GM18502 (cell line): ENCODE data around the gene DOCK9.

Experiments used
- ATAC-seq: cut with Tn5 transposase; IDR thresholded peaks from one replicate; pipeline ENCODE4 v1.9.1; 2021; ENCODE audit warnings: mild to moderate bottlenecking; ENCODE audit not compliant: unreplicated experiment, poor library complexity

Gene DOCK9

DNA sequence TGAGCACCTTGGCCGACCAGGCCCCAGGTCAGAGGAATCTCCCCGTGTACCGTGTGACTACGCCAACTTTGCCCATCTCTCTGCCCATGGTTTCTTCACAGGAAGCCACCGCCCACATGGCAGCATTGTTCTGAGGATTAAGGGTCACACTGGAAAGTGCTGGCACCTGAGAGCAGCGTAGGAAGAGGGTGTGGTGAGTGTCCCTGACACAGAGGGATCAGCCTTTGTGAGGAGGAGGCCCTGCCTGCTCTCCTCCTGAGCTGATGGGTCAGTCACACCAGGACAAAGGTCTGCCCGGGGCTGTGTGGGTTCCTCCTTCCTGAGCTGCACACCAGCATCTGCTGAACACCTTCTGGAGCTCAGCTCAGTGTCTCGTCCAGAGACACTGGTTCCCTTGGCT lies 193.2 kb downstream of the DOCK9 start:
- ATAC-seq, result no peak

DNA sequence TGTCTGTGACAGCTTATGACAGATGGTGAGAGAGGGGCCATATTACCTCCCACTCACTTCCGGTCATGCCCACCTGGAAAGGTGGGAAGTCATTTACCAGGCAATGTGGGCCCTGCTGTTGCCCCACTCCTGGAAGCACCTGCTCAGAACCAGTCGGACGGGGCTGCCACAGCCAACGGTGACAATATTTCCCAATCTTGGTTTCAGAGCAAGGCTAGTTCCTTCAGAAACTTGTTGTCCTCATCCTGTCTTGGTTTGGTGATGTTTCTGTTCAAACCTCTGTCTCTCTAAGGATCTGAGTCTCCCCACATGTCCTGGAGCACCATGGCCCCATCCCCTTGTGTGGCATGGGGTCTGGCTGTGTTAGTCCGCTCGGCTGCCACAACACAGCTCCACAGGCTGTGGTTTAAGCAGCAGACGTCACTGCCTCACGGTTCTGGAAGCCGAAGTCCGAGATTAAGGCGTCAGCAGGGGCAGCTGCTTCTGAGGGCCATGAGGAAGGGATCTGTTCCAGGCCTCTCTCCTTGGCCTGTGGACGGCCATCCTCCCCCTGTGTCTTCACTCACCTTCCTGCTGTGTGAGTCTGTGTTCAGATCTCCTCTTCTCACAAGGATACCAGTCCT lies 193.9 kb downstream of the DOCK9 start:
- ATAC-seq, result no peak

DNA sequence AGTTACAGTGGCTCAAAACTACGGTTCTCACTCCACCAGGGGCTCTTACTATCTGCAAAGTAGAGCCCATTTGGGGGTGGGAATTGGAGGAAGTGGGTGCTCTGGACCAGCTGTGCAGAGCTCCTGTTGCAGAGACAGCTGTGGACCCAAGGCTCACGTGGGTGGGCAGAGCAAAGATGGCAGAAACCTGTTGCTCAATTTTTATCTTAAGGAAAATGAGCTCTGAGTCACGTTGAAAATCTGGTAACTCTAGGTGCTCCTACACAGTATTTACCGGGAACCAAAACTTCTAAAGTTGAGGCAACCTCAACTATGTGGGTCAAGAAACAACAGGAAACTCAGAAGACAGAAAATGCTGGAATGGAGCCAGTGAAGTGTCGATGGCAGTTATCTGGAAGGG lies 195.2 kb downstream of the DOCK9 start:
- ATAC-seq, result no peak

DNA sequence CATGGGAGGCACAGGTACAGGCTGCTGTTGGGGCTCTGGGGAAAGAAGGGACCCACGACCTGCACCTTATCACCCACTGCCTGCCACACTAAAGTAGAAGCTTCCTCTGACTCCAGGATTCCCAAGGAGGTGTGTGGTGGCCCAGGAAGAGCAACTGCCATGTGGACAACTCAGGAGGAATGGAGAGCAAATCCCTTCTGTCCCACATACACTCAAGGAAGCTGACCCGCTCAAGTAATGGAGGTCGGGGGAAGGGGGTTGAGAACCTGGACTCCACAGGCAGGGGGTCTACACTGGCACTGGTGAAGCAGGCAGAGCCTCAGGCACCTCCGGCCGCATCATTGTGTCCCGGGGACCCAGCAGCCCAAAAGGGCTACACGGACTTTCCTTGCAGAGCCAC lies 196.0 kb downstream of the DOCK9 start:
- ATAC-seq, result no peak

DNA sequence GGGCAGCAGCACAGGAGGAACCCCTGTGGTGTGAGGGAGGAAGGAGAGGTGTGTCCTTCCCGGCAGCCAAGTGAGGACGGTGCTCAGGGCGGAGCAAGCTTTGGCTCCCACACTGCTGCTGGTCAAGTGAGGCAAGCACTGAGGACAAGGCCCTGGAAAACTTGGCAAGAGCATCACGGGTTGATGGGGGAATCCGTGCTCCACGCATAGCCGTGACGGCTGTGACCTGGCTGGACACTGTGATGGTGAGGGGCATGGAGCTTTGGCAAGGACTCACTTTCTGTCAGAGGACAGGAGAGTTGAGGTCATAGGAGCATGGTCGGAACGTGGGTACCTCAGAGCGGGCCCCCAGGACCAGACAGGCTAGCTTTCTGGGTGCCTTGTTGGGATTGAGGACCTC lies 196.4 kb downstream of the DOCK9 start:
- no peak for ATAC-seq

DNA sequence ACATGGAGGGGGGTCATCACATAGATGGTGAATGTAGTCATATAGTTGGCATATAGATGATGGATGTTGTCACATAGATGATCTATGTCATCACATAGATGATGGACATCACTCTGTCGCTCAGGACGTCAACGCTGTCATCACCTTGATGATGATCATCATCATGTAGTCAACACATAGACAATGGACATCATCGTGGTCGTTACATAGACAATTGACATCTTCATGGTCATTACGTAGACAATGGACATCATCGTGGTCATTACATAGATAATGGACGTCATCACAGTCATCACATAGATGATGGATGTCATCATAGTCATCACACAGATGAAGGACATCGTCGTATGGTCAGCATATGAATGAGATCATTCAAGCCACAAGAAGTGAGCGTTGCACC lies 196.8 kb downstream of the DOCK9 start:
- ATAC-seq, result no peak

DNA sequence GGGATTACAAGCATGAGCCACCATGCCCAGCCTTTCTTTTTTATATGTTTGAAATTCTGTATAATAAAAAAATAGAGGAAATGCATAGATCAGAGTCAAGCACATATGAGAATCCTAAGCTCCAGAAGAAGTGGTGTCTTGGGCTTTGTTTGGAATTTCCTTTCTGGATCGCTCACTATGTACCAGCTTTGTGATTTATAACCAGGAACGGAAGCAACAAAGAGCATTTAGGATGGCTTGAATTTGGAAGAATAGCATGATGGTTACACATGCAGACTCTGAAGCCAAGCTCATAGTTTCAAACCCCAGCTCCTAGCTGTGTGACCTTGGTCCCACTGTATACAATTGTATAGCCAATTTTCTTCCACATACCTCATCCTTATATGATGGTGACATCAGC lies 197.4 kb downstream of the DOCK9 start:
- no peak for ATAC-seq

DNA sequence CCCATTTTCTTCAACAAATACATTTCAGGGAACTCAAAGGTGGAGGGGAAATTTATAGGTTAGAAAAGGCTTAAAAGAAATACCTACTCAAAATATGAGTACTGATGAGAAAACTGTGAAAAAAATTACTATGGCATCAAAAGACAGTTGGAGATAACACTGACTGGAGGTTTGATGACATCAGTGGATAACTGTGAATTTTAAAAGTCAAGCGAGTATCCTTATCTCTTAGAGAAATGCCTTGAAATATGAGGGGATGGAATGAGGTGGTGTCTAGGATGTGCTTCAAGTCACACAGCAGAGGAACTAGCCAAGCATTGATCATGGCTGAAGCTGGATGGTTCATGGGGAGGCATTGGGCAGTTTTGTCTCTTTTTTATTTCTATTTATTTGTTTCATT lies 198.2 kb downstream of the DOCK9 start:
- ATAC-seq, result no peak

DNA sequence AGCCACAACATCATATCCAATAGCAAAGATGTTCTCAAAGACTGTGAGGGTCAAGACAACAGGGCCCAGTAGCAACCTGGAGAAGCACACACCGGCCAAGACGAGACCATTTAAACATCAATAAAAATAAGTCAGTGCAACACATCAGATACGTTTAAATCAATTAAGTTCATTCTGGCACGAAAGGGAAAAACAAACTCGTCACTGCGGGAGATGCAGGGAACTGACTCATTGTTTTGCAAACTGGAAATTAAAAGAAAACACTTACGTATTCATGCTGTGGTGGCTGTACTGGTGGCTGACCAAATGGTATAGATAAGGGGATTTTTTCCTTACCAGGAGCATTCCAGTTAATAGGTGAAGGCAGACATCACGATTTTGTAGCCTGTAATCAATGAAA lies 199.1 kb downstream of the DOCK9 start:
- ATAC-seq, result no peak

DNA sequence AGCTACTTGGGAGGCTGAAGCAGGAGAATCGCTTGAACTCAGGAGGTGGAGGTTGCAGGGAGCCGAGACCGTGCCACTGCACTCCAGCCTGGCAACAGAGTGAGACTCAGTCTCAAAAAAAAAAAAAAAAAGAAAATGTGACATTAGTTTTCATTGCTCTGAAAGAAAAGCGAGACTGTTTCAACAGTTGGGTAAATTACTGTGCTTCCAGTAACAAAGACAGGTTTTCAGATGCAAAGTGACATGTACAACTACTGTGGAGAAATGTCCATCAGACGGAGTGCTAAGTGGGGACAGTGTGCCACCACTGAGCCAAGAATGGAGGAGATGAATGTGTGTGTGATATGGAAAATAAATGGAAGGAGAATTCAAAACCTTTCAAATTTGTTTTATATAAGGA lies 201.2 kb downstream of the DOCK9 start:
- no peak for ATAC-seq

DNA sequence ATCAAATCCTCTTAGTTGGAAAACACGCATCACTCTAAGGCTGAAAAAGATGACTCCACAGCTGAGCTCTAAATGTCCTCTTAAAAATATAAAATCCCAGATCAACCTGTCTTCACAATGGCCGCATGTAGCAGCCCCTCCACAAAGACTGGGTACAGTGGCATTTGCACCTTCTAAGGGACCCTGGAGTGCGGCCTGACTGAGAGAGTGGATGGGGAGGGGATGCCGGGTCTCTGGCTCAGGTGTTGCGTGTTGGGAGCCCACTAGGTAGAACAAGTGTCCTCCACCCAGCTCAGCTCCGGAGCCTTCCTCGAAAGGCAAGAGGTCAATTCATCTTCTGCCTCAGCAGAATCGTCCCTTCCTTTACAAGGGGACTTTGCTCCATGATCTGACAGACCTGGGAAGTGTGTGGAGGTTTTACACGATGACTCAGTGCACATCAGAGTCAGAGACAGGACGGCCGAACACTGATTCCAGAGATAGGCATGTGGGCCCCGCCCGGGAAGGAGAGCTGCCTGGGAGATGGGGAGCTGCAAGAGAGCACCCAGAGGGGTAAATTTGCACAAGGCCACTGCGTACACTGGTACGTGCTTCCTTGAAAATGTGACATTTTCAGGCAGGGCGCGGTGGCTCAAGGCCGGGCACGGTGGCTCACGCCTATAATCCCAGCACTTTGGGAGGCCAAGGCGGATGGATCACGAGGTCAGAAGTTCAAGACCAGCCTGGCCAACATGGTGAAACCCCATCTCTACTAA lies 201.8 kb downstream of the DOCK9 start:
- no peak for ATAC-seq

DNA sequence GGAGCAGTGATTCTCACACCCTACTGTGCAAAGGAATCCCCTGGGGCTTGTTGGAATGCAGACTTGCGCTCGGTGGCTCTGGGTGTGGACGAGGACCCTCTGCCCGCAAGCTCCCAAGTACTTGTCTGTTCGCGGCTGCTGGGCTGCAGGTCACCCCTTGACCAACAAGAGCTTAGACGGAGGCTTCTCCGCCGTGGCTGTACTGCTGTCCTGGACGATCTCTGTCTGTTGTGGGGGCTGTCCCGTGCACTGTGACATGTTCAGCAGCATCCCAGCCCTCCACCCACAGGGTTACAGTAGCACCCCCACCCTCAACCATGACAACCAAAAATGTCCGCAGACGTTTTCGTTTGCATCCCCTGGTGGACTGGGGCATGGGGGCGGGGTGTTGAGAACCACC lies 202.5 kb downstream of the DOCK9 start:
- ATAC-seq, result no peak

DNA sequence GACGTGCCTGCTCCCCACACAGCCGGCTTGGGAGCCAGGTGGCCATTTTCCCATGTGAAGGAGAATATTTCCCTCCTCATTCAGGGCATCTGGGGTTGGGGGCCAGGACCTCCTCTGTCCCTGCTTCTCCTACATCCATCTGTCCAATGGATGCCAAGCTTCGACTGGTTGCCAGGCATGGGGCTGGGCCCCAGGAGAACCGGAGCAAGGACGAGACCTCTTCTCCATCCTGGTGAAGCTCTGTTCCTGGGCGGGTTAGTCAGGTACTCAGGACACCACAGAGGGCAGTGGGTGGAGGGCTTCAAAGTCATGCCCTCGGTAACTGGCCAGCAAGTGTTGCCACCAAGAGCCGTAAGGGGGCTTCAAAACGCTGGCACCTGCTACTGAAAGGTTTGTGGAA lies 203.1 kb downstream of the DOCK9 start:
- no peak for ATAC-seq

DNA sequence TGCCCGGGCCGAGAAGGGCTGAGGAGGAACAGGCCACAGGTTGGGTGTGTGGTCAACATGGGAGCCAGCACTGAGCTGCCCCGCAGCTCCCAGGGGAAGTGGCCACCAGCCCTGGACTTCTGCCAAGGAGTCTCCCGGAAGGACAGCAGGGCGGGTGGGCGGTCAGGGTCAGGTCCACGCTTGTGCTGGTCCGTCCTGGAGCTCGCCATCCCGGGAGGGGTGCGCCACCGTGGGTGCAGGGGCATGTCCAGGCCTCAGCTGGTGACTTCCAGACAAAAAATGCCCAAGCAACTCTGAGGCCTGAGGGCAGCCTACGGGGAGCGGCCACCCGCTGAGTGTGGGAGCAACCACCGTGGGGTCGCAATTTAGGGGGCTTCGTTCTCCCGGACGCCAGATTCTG lies 203.9 kb downstream of the DOCK9 start:
- ATAC-seq, result no peak

DNA sequence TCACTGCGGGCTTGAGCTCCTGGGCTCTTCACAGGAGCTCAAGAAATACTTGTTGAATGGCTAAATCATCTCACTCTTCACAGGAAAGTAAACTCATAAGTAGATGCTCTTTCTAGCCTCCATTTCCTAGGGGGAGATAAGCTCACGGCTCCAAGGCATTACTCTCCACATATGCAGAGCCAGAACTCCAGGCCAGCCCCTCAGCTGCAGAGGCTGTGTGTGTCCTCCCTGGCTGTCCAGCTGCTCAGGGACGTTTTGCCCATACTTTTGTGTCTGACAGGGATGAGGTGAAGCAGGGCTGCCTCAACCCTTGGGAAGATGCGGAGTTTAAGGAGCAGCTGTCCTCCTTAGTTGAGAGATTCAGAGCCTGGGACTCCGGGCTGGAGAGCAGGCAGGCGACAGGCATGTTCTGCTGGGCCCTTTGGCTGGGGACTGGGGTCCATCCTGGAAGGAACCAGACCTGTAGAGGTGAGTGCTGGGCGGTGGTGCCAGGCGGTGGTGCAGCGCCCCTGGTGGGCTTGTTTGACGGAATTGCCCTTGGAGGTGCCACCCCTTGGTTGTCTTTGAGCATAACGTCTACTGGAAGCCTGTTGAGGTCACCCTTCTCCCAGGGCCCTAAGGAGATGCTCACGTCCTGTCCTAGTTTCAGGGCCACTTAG lies 204.9 kb downstream of the DOCK9 start:
- ATAC-seq, result no peak

DNA sequence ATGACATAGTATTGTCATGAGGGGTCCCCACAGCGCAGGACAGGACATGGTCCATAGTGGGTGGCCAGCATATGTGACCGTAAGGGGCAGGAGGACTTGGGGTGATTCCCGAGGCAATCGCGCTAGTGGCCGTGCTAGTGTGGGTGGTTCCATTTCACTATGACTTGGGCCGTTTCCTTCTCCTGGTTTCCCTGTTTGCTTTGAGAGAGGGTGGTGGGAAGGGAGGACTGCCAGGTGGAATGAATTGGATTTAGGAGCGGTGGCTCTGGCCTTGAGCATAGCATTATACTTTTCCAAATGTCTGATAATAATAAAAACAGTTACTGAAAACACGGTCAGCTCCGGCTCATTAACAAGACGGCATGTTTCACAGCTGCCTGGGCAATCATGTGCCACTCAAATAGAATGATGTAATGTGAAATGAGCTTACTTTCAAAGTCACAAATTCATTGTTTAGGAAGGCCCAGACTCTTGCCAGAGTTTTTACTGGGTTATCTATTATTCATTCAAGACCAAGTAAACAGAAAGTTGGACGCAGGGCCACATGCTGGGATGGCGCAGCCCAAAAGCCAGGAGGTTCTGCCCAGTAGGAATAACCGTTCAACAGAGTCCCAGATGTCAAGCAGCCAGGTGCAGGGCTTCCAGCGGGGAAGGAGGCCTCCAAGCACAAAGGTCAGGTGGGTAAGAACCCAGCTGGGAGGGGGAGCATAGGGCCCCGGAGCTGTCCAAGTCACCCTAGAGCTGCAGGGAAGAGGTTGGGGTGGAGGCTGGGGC lies 205.8 kb downstream of the DOCK9 start:
- no peak for ATAC-seq

DNA sequence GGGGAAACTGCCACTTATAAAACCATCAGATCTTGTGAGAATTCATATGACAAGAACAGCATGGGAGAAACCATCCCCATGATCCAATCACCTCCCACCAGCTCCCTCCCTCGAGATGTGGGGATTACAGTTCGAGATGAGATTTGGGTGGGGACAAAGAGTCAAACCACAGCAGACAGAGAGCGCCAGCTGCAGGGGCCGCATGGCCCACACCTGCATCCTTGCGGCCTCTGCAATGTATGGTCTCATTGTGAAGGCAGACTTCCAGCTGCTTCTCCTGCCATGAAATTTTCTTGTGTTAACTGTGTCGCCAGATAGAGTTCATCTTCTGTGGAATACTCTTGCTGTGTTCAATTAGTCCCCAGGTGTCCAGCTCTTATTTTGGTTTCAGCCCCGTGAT lies 208.1 kb downstream of the DOCK9 start:
- no peak for ATAC-seq

DNA sequence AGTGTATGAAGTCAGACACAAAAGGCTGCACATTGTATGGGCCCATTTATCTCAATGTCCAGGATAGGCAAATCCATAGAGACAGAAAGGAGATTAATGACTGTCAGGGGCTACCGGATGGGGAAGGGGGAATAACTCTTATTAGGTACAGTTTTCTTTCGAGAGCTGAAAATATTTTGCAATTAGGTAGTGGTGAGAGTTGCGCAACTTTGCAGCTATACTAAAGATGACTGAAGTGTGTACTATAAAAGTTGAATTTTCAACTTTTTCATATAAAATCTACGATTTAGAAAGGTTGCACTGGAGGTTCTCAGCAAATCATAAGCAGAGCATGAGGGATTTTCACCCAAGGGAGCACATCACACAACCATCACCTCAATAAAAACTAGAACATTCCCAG lies 209.3 kb downstream of the DOCK9 start:
- ATAC-seq, result no peak

DNA sequence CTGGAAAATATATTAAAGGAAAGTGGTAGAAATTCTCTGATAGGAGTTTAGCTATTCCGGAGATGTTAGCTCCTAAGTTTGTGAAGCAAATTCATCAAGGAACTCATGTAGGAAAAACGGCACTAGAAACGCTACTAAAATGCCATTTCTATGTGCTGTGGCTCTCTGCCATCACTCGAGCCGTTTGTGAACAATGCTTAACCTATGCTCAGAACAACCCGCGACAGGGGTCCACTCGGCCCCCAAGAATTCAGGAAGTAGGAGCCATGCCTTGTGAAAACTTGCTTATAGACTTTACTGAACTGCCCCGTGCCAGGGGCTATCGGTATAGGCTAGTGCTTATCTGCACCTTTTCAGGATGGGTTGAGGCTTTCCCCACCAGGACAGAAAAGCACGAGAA lies 211.2 kb downstream of the DOCK9 start:
- no peak for ATAC-seq

DNA sequence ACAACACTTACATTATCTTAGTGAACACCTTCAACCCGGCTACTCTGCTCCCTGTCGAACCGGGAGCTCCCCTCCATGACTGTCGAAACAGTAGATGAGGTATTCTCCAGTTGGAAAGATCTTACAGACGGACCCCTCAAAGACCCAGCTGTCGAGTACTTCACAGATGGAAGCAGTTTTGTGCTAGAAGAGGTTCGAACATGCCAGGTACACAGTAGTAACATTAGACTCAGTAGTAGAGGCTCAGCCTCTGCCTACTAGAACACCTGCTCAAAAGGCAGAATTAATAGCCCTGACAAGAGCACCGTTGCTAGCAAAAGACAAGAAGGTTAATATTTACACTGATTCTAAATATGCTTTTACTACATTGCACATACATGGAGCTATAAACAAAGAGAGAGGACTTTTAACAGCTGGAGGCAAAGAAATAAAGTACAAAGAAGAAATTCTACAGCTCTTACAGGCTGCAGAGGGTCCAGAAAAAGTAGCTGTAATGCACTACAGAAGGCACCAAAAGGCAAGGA lies 211.8 kb downstream of the DOCK9 start:
- no peak for ATAC-seq
